ENCODE data around the gene TBC1D14.

Gene TBC1D14

GRCh38 chr4:6941796-6942195 lies 32.2 kb downstream of the TBC1D14 start:
- Histone ChIP-seq H3K9ac (ENCODE audit: low read length) (no peak overlapping the region), H3K27ac (ENCODE audit: low read depth, low read length) (no peak overlapping the region), H3K4me3 (ENCODE audit: low read length) (no peak overlapping the region), H3K27me3 (ENCODE audit: control insufficient read depth, insufficient read depth, low read length) (no peaks in the 10 kb centered on the region), H3K36me3 (ENCODE audit: control insufficient read depth, insufficient read depth, low read length) (no peaks in the 10 kb centered on the region), H3K4me1 (ENCODE audit: control insufficient read depth, insufficient read depth, low read length) (peaks cover 3% of the 10 kb centered on the region)

DNA sequence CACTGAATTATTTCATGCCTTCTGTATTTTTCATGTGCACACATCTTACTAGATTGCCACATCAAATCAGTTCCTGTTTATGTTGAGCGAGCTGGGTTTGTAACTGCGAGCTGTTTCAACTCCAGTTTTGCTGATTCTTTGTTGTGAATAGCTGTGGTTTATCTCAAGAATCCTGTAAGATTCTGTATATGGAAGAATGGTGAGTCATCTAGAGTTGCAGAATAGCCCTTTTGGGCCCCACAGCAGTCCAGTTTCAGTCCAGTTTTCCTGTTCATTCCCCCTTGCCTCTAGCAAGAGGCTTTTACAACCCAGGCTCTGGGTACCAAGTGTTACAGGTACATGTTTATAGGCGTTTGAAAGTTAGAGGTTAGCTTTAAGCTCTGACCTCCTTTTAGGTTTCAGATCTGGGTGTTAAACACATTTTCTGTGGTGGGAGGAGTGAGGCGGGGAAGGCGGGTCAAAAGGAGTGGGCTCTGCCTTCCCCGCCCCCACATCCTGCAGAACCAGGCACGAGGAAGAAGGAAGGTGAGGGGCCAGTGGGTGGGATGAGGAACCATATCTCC lies 32.7 kb downstream of the TBC1D14 start:
- H3K27me3 ChIP-seq (ENCODE audit: control insufficient read depth, insufficient read depth, low read length): no peaks in the 10 kb centered on the region
- no peaks in the 10 kb centered on the region for H3K36me3 ChIP-seq (ENCODE audit: control insufficient read depth, insufficient read depth, low read length)
- H3K4me1 ChIP-seq (ENCODE audit: control insufficient read depth, insufficient read depth, low read length): peaks cover 3% of the 10 kb centered on the region
- no peak overlapping the region for H3K4me3 ChIP-seq (ENCODE audit: low read length)
- peak overlapping the region; percentile 51 for H3K27ac ChIP-seq (ENCODE audit: low read depth, low read length)
- H3K9ac ChIP-seq (ENCODE audit: low read length): no peak overlapping the region

- Histone ChIP-seq H3K4me1 (ENCODE audit: control insufficient read depth, insufficient read depth, low read length) (peaks cover 3% of the 10 kb centered on the region), H3K27ac (ENCODE audit: low read depth, low read length) (peak overlapping the region; percentile 55), H3K4me3 (ENCODE audit: low read length) (peak overlapping the region; percentile 33), H3K27me3 (ENCODE audit: control insufficient read depth, insufficient read depth, low read length) (no peaks in the 10 kb centered on the region), H3K36me3 (ENCODE audit: control insufficient read depth, insufficient read depth, low read length) (no peaks in the 10 kb centered on the region), H3K9ac (ENCODE audit: low read length) (peak overlapping the region; percentile 34)
Measured at GRCh38 chr4:6943012-6943884, 33.6 kb downstream of the TBC1D14 start.

- Histone ChIP-seq H3K4me1 (ENCODE audit: control insufficient read depth, insufficient read depth, low read length) (peaks cover 3% of the 10 kb centered on the region), H3K27me3 (ENCODE audit: control insufficient read depth, insufficient read depth, low read length) (no peaks in the 10 kb centered on the region), H3K27ac (ENCODE audit: low read depth, low read length) (no peak overlapping the region), H3K36me3 (ENCODE audit: control insufficient read depth, insufficient read depth, low read length) (no peaks in the 10 kb centered on the region), H3K9ac (ENCODE audit: low read length) (no peak overlapping the region), H3K4me3 (ENCODE audit: low read length) (no peak overlapping the region)
Measured at GRCh38 chr4:6943885-6944225, 34.2 kb downstream of the TBC1D14 start.

DNA sequence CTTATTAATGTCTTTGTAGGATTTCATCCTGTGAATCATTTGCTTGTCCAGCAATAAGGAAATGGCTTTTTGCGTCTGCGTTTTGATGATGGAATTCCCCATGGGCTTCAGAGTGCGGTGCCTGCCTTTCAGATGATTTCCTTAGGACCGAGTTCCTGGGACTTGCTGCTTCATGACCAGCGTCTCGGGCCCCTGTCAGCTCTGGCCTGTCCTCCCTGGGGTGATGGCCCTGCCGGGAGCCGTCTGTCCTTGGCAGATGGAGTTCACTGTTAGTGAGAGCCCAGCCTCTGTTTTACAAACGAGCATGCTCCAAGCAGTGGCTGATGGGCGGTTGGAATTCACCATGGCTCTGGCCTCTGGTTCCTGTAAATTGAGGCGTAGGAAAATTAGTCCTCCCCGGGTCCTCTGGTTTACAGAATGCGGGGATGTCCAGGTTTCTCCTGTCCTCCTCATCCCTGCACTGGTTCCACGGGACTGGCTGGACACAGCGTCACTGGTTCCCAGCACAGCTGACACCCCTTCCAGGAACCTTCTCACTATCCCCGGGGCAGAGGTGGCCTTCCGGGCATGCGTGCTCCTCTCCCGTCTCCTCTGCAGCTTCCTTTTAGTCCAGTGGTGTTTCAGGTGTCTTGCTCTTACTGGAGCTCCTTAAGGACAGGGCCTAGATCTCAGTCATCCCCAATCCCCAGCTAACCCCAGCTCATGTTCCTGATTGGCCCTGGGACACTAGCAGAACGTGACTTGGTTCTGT lies 34.9 kb downstream of the TBC1D14 start:
- Histone ChIP-seq H3K36me3 (ENCODE audit: control insufficient read depth, insufficient read depth, low read length) (no peaks in the 10 kb centered on the region), H3K9ac (ENCODE audit: low read length) (no peak overlapping the region), H3K27ac (ENCODE audit: low read depth, low read length) (no peak overlapping the region), H3K4me3 (ENCODE audit: low read length) (no peak overlapping the region), H3K4me1 (ENCODE audit: control insufficient read depth, insufficient read depth, low read length) (peaks cover 3% of the 10 kb centered on the region), H3K27me3 (ENCODE audit: control insufficient read depth, insufficient read depth, low read length) (no peaks in the 10 kb centered on the region)

- no peaks in the 10 kb centered on the region for H3K36me3 ChIP-seq (ENCODE audit: control insufficient read depth, insufficient read depth, low read length)
- H3K27me3 ChIP-seq (ENCODE audit: control insufficient read depth, insufficient read depth, low read length): no peaks in the 10 kb centered on the region
- H3K4me3 ChIP-seq (ENCODE audit: low read length): no peak overlapping the region
- no peak overlapping the region for H3K27ac ChIP-seq (ENCODE audit: low read depth, low read length)
- H3K4me1 ChIP-seq (ENCODE audit: control insufficient read depth, insufficient read depth, low read length): peaks cover 3% of the 10 kb centered on the region
- H3K9ac ChIP-seq (ENCODE audit: low read length): no peak overlapping the region
Measured at GRCh38 chr4:6945052-6945409, 35.4 kb downstream of the TBC1D14 start.

DNA sequence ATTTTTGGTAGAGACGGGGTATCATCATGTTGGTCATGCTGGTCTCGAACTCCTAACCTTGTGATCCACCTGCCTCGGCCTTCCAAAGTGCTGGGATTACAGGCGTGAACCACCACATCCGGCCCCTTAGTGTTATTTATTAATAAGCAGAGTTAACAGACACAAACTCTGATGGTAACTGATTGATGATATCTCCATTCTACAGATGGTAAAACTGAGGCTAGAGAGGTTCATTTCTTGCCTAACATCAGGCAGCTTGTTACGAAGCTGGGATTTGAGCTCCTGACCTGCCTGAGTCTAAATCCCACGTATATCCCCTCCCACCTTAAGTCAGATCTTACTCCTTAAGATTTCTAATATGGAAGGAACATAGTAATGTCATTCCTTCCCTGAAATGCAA lies 36.9 kb downstream of the TBC1D14 start:
- Histone ChIP-seq H3K9ac (ENCODE audit: low read length) (no peak overlapping the region), H3K4me3 (ENCODE audit: low read length) (no peak overlapping the region), H3K4me1 (ENCODE audit: control insufficient read depth, insufficient read depth, low read length) (peaks cover 3% of the 10 kb centered on the region), H3K27ac (ENCODE audit: low read depth, low read length) (no peak overlapping the region), H3K36me3 (ENCODE audit: control insufficient read depth, insufficient read depth, low read length) (no peaks in the 10 kb centered on the region), H3K27me3 (ENCODE audit: control insufficient read depth, insufficient read depth, low read length) (no peaks in the 10 kb centered on the region)

DNA sequence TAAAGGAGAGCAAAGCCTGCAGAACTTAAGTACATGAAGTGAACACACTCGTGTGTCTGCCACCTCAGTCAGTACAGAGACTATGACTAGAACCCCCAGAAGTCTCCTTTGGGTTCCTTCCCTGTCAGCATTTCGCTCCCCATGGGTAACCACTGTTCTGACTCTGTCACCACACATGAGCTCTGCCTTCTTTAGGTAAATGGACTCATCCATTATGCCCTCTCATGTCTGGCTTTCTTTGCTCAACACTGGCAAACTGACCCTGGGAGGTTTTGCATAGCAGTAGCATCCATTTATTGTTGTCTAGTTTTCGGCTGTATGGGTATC lies 38.5 kb downstream of the TBC1D14 start:
- Histone ChIP-seq H3K36me3 (ENCODE audit: control insufficient read depth, insufficient read depth, low read length) (no peaks in the 10 kb centered on the region), H3K27ac (ENCODE audit: low read depth, low read length) (no peak overlapping the region), H3K27me3 (ENCODE audit: control insufficient read depth, insufficient read depth, low read length) (no peaks in the 10 kb centered on the region), H3K9ac (ENCODE audit: low read length) (no peak overlapping the region), H3K4me3 (ENCODE audit: low read length) (peak overlapping the region; percentile 13), H3K4me1 (ENCODE audit: control insufficient read depth, insufficient read depth, low read length) (peaks cover 2% of the 10 kb centered on the region)

GRCh38 chr4:6951880-6952381 lies 42.3 kb downstream of the TBC1D14 start:
- H3K4me1 ChIP-seq (ENCODE audit: control insufficient read depth, insufficient read depth, low read length): no peaks in the 10 kb centered on the region
- H3K27ac ChIP-seq (ENCODE audit: low read depth, low read length): no peak overlapping the region
- no peak overlapping the region for H3K9ac ChIP-seq (ENCODE audit: low read length)
- no peaks in the 10 kb centered on the region for H3K36me3 ChIP-seq (ENCODE audit: control insufficient read depth, insufficient read depth, low read length)
- H3K27me3 ChIP-seq (ENCODE audit: control insufficient read depth, insufficient read depth, low read length): no peaks in the 10 kb centered on the region
- H3K4me3 ChIP-seq (ENCODE audit: low read length): no peak overlapping the region

- Histone ChIP-seq H3K4me1 (ENCODE audit: control insufficient read depth, insufficient read depth, low read length) (no peaks in the 10 kb centered on the region), H3K4me3 (ENCODE audit: low read length) (peak overlapping the region; percentile 53), H3K36me3 (ENCODE audit: control insufficient read depth, insufficient read depth, low read length) (no peaks in the 10 kb centered on the region), H3K27ac (ENCODE audit: low read depth, low read length) (peak overlapping the region; percentile 21), H3K27me3 (ENCODE audit: control insufficient read depth, insufficient read depth, low read length) (no peaks in the 10 kb centered on the region), H3K9ac (ENCODE audit: low read length) (no peak overlapping the region)
Measured at GRCh38 chr4:6953751-6954380, 44.2 kb downstream of the TBC1D14 start.

- H3K36me3 ChIP-seq (ENCODE audit: control insufficient read depth, insufficient read depth, low read length): no peaks in the 10 kb centered on the region
- H3K27me3 ChIP-seq (ENCODE audit: control insufficient read depth, insufficient read depth, low read length): no peaks in the 10 kb centered on the region
- no peak overlapping the region for H3K9ac ChIP-seq (ENCODE audit: low read length)
- no peak overlapping the region for H3K4me3 ChIP-seq (ENCODE audit: low read length)
- H3K4me1 ChIP-seq (ENCODE audit: control insufficient read depth, insufficient read depth, low read length): no peaks in the 10 kb centered on the region
- H3K27ac ChIP-seq (ENCODE audit: low read depth, low read length): no peak overlapping the region
Measured at GRCh38 chr4:6955261-6955911, 45.8 kb downstream of the TBC1D14 start.

DNA sequence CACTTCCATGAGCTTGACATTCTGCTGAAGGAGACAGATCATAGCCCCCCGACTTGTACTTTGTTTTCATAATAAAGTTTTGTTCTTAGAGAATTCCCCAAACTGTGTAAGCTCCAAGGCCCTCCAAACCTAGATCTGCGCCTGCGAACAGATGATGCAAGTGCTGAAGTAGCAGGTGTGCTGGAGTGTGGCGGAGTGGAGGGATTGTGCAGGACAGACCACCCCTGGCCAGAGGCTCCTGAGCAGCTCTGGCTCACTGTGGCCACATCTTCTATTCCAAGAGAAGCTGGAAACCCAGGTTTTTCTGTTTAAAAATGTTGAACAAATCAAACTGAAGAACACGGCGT lies 46.4 kb downstream of the TBC1D14 start:
- Histone ChIP-seq H3K27ac (ENCODE audit: low read depth, low read length) (no peak overlapping the region), H3K4me3 (ENCODE audit: low read length) (no peak overlapping the region), H3K9ac (ENCODE audit: low read length) (no peak overlapping the region), H3K4me1 (ENCODE audit: control insufficient read depth, insufficient read depth, low read length) (no peaks in the 10 kb centered on the region), H3K27me3 (ENCODE audit: control insufficient read depth, insufficient read depth, low read length) (no peaks in the 10 kb centered on the region), H3K36me3 (ENCODE audit: control insufficient read depth, insufficient read depth, low read length) (no peaks in the 10 kb centered on the region)

Measured in rectal smooth muscle tissue (tissue), 1 donor.